Heart right ventricle (tissue), 16 donors: ENCODE results near the gene EGR1. TPM values are rescaled to one million over a fixed set of nuclear protein-coding genes. Genes with fewer than 3 reads are reported as not detected.
A peak's percentile ranks its signal among the peaks of the same experiment; 100 is the strongest.

ENCODE experiments used
- ATAC-seq, 8 donors: fragments of 200-7000 bp; cut with Tn5 transposase; one replicate each; pipeline ENCODE4 v1.9.1; 2020; ENCODE audit warnings: mild to moderate bottlenecking in 8 of 8, moderate library complexity in 8 of 8, moderate number of reproducible peaks in 1 of 8
- DNase-seq, 2 donors: peaks; one replicate each; pipeline ENCODE4 v3.0.0-alpha.2; 2020
- H3K27ac ChIP-seq, 10 donors: fragments of 200-600 bp; sonication (generic) in 2 of 10; one replicate each; pipeline versions ENCODE4 v1.5.0 to v1.8.0; 2020 to 2022; ENCODE audit warnings: mild to moderate bottlenecking in 3 of 10
- H3K27me3 ChIP-seq, 7 donors: fragments of 200-600 bp; one replicate each; pipeline ENCODE4 v1.8.0; 2021 to 2022; ENCODE audit warnings: mild to moderate bottlenecking in 2 of 7
- H3K36me3 ChIP-seq, 9 donors: fragments of 200-600 bp; sonication (generic) in 1 of 9; one replicate each; pipeline versions ENCODE4 v1.5.0 to v1.8.0; 2020 to 2022; ENCODE audit warnings: mild to moderate bottlenecking in 2 of 9
- H3K4me1 ChIP-seq, 9 donors: fragments of 200-600 bp; sonication (generic) in 1 of 9; one replicate each; pipeline versions ENCODE4 v1.5.0 to v1.8.0; 2020 to 2022; ENCODE audit warnings: mild to moderate bottlenecking in 4 of 9
- H3K4me3 ChIP-seq, 10 donors: fragments of 200-600 bp; sonication (generic) in 2 of 10; one replicate each; pipeline versions ENCODE4 v1.5.0 to v1.8.0; 2020 to 2022; ENCODE audit warnings: mild to moderate bottlenecking in 7 of 10, moderate library complexity in 2 of 10
- H3K9me3 ChIP-seq, 11 donors: fragments of 200-600 bp in 10 of 11; sonication (generic) in 2 of 11; one replicate each; pipeline versions ENCODE4 v1.5.0 to v1.8.0; 2013 to 2022; ENCODE audit warnings: mild to moderate bottlenecking in 2 of 11, control low read depth in 1 of 11, moderate library complexity in 1 of 11
- WGBS, 2 donors: extraction: QIAGEN DNeasy Blood & Tissue Kit; methylation state at CpG; one replicate each; pipeline ENCODE4 v1.1.7; 2013; ENCODE audit warnings: inconsistent platforms in 1 of 2; 5-methylcytosine and 5-hydroxymethylcytosine counted together
- intact Hi-C, 10 donors: fragments of 100-400 bp; cut with DNase I; formaldehyde crosslinking; loops; one replicate each; pipeline versions ENCODE4 v1.11.1 to v1.14.2; 2022
- polyA plus RNA-seq, 2 donors: library from polyadenylated mRNA; stranded (reverse); fragments of 200-250 nt; gene quantifications; one replicate each; pipeline ENCODE4 v1.2.3, GENCODE V29; 2013
- total RNA-seq, 10 donors: library from RNA; stranded (reverse); fragmentation: NEBNext Ultra II Directional in 3 of 10; extraction: Animal tissue kit (Norgen Biotek cat#: 25700) in 3 of 10; gene quantifications; one replicate each; pipeline versions ENCODE4 v1.2.1 to v1.2.4, GENCODE V29; 2021 to 2023
- TF ChIP-seq, protein P1 (sequence below), 9 donors: fragments of 200-600 bp; sonication (generic) in 2 of 9; IDR thresholded peaks; one replicate each; pipeline versions ENCODE4 v1.5.0 to v1.8.0; 2021 to 2022; ENCODE audit warnings: antibody characterized with exemption in 9 of 9, mild to moderate bottlenecking in 5 of 9, moderate library complexity in 1 of 9
- donor health status: Arrhythmogenic right ventricular cardiomyopathy.
- donor health status: ischemic (EF 13 %, LVEDD 7.1; RV severe dilation, severe dysfunction).
- donor health status: healthy with polysubstance abuse.
- donor health status: DM: no; HTN: yes; CAD: no.
- donor health status: DM: no; HTN: no; CAD: no.
- donor health status: ischemic (EF 25% LVEDD 6.9; RV normal size, moderate dysfunction).
- donor health status: ischemic (EF 25% LVEDD 5.7; RV mildly dilated, moderate dysfunction).
- donor health status: healthy.
- donor health status: DM: yes; HTN: yes; CAD: no.
- donor health status: Ischemic cardiomyopathy.
- donor health status: ischemic (EF 35%, LVEDD 5.7; RV mildly dilated, moderate dysfunction).
- donor health status: nonischemic (EF 11% LVEDD 7.7; RV severe dilation, severe dysfunction).
- donor health status: DM: yes; HTN: yes; CAD: no.
- donor health status: PGD.
- donor health status: ischemic (EF 29% LVEDD 5.4; RV normal size, mild dysfunction).
- donor health status: nonischemic (EF 23%, LVEDD 6.1; RV moderate dilation, normal function).

Gene EGR1
- total and polyA plus RNA-seq, 12 donors = 5.2 to 164 (median 33.7) TPM

DNA sequence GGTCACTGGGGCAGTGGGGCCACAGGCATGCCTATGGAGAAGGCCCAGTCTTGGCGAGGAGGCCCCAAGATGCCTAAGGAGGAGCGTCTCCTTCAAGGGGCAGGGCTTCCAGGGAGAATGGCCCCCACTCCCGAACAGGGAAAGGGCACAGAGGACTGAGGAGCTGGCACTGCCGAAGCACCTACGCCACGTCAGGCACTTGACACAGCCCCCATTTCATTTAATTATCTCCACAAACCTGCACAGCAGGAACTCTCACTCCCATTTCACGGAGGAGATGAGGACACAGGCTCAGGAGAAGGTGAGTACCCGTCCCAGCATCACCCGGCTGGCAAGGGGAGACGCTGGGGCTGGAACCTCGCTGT, 26.0 kb downstream of the EGR1 start:
- 54 to 61% methylated on average over 11 of the region's 11 CpGs for WGBS, 2 donors
- Histone ChIP-seq H3K4me3 (peak overlapping the region in 9 of 10 donors; percentile 45 to 67 (median 61)), H3K36me3 (no peaks in the 10 kb centered on the region), H3K4me1 (peaks cover 14 to 48% (median 31%) of the 10 kb centered on the region in 9 donors), H3K9me3 (no peaks in the 10 kb centered on the region), H3K27me3 (peaks cover 0 to 28% (median 0%) of the 10 kb centered on the region in 7 donors), H3K27ac (peak overlapping the region in 2 of 10 donors; percentile 1 to 15)
- TF ChIP-seq, protein P1, sequence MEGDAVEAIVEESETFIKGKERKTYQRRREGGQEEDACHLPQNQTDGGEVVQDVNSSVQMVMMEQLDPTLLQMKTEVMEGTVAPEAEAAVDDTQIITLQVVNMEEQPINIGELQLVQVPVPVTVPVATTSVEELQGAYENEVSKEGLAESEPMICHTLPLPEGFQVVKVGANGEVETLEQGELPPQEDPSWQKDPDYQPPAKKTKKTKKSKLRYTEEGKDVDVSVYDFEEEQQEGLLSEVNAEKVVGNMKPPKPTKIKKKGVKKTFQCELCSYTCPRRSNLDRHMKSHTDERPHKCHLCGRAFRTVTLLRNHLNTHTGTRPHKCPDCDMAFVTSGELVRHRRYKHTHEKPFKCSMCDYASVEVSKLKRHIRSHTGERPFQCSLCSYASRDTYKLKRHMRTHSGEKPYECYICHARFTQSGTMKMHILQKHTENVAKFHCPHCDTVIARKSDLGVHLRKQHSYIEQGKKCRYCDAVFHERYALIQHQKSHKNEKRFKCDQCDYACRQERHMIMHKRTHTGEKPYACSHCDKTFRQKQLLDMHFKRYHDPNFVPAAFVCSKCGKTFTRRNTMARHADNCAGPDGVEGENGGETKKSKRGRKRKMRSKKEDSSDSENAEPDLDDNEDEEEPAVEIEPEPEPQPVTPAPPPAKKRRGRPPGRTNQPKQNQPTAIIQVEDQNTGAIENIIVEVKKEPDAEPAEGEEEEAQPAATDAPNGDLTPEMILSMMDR (IDR thresholded peaks at IDR 0.05) = no peak
- DNase-seq = no peak
- intact Hi-C loops = loop anchor here in 1 of 10 donors (5.0 kb wide), 1 partner anchor 139 kb away; the partner anchor contains the start of gene KDM3B
- no peak for ATAC-seq

DNA sequence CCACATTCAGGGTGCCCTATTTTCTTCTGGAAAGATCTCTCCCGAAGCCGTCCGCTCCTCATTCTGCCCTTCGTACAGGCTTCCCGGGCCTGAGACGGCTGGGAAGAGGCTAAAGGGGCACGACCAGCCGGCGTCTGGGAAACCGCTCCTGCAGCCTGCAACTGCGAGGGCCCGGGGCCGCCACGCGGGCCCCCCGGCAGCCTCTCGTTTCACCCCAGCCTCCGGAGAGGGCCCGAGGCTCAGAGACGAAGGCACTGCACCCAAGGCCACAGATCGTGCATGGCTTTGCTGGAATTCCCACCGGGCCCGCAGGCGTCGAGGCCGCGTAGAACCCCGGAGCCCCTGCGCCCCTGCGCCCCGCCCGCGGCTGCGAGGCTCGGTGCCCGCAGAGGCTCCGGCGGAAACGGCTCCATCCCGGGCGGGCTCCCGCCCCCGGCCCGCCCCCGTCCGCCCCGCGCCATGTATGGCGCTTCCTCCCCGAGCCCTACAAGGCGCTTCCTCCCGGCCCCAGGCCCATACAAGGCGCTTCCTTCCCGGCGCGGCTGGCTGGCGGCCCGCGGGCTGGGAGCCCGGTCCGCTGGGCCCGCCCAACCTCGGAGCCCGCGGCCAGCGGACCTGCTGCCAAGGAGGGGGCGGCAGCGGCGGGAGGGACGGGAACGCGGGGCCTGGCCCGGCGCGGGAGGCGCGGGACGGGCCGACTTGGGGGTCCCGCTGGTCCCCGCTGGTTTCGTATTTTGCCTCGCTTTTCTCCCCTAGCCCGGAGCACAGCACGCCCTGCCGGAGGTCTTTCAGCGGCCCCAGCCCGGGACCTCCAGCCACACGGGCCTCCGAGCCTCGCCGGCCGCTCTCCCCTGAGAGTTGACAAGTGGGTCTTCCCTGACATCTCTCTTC, 26.6 kb downstream of the EGR1 start:
- peak; percentile 91 to 93 for DNase-seq
- Histone ChIP-seq H3K27ac (peak overlapping the region in 8 of 10 donors; percentile 50 to 77 (median 70)), H3K4me3 (peak overlapping the region; percentile 45 to 67 (median 60)), H3K36me3 (no peaks in the 10 kb centered on the region), H3K9me3 (no peaks in the 10 kb centered on the region), H3K4me1 (peaks cover 14 to 41% (median 31%) of the 10 kb centered on the region in 9 donors), H3K27me3 (peaks cover 0 to 28% (median 0%) of the 10 kb centered on the region in 7 donors)
- intact Hi-C loops = loop anchor here in 4 of 10 donors (1.0 to 5.0 kb wide), 4 partner anchors 12 to 140 kb away; partner anchors contain the start of genes EGR1 (in 2 of the 4), ETF1 (in 1 of the 4) and KDM3B (in 1 of the 4)
- 2 to 3% methylated on average over 67 to 93 of the region's 93 CpGs for WGBS, 2 donors
- ATAC-seq = peak; percentile 96 to 98 (median 98)
- TF ChIP-seq, protein P1 (IDR thresholded peaks at IDR 0.05) = no peak

DNA sequence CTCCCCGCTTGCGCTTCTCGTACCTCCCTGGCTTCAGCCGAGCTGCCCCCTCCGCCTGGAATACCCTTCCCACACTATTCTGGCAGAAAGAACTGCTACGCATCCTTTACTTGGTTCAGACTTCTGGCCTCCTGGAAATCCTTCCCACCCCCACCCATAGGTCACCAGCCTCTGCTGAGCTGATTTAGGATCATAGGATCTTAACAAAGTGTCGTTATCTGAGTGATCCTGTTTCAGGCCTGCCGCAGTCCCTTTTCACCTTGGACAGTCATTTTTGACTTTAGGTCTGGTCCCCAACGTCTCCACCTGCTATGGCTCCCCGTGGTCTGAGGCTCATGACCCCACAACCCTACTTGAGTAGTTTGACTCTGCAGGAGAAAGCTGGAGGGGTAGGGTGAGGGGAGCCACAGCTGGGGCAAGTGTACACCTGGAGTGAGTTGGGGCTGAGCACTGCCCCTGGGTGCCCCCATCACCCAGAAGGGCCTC, 27.3 kb downstream of the EGR1 start:
- peak overlapping the region; percentile 16 to 67 (median 60) for H3K4me3 ChIP-seq
- H3K36me3 ChIP-seq = no peaks in the 10 kb centered on the region
- peaks cover 0 to 28% (median 0%) of the 10 kb centered on the region in 7 donors for H3K27me3 ChIP-seq
- H3K4me1 ChIP-seq = peaks cover 14 to 38% (median 31%) of the 10 kb centered on the region in 9 donors
- 22 to 32% methylated on average over 10 of the region's 10 CpGs for WGBS, 2 donors
- intact Hi-C loops = loop anchor here in 4 of 10 donors (1.0 to 5.0 kb wide), 4 partner anchors 12 to 140 kb away; partner anchors contain the start of genes EGR1 (in 2 of the 4), ETF1 (in 1 of the 4) and KDM3B (in 1 of the 4)
- peak in 3 of 8 donors; percentile 2 to 20 (median 4) for ATAC-seq
- TF ChIP-seq, protein P1 (IDR thresholded peaks at IDR 0.05) = no peak
- DNase-seq = no peak
- H3K27ac ChIP-seq = peak overlapping the region in 8 of 10 donors; percentile 50 to 77 (median 70)
- no peaks in the 10 kb centered on the region for H3K9me3 ChIP-seq

DNA sequence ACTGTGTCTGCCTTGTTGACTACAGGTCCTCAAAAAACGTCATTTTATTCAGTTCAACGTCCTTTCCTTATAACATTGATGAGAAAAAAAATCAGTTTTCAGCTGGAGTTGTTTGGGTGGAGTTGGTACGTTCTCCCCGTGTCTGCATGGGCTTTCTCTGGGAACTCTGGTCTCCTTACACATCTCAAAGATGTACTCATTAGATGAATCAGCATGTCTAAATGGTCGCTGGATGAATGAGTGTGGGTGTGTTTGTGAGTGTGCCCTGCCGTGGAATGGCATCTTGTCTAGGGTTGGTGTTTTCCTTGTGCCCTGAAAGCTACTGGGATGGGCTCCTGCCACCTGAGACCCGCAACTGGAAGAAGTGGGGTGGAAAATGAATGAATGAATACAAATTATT, 30.1 kb downstream of the EGR1 start:
- no peaks in the 10 kb centered on the region for H3K9me3 ChIP-seq
- H3K27me3 ChIP-seq = peaks cover 0 to 14% (median 0%) of the 10 kb centered on the region in 7 donors
- H3K27ac ChIP-seq = no peak overlapping the region
- no peak overlapping the region for H3K4me3 ChIP-seq
- ATAC-seq (no peak), DNase-seq (no peak)
- peaks cover 14 to 31% (median 23%) of the 10 kb centered on the region in 9 donors for H3K4me1 ChIP-seq
- TF ChIP-seq, protein P1 (IDR thresholded peaks at IDR 0.05) = no peak
- H3K36me3 ChIP-seq = no peaks in the 10 kb centered on the region
- 90 to 91% methylated on average over 7 of the region's 7 CpGs for WGBS, 2 donors
- intact Hi-C loops = loop anchor here in 2 of 10 donors (5.0 kb wide), 2 partner anchors 38 to 153 kb away; no protein-coding TSS in a partner anchor
